GM13976 (cell line): ENCODE data around the gene LIG3.
A peak's percentile ranks its signal among the peaks of the same experiment; 100 is the strongest.

Source experiments
- DNase-seq: peaks from one replicate; pipeline ENCODE4 v3.0.0; 2012; ENCODE audit warnings: low spot score
- CTCF ChIP-seq: IDR thresholded peaks from 2 replicates; pipeline ENCODE4 v1.5.1; 2012; ENCODE audit warnings: borderline replicate concordance, mild to moderate bottlenecking; ENCODE audit not compliant: insufficient read depth; ENCODE audit errors: extremely low read depth, missing control alignments, control extremely low read depth
- in situ Hi-C: fragments of 300-500 bp; cut with MboI; formaldehyde crosslinking; loops from one replicate; pipeline ENCODE4 v1.12.0; 2022; ENCODE audit warnings: low sequenced_read_pairs, mixed read lengths, inconsistent platforms; ENCODE audit not compliant: unreplicated experiment

Gene LIG3

GRCh38 chr17:34989473-34989872, 9.2 kb downstream of the LIG3 start:
- no peak for DNase-seq
- in situ Hi-C loops = no loop called here
- no peak for TF ChIP-seq CTCF

- in situ Hi-C loops = no loop called here
- no peak for TF ChIP-seq CTCF
Measured at GRCh38 chr17:34990921-34991365, 10.6 kb downstream of the LIG3 start.

GRCh38 chr17:34991606-34992005, 11.3 kb downstream of the LIG3 start:
- no peak for DNase-seq
- TF ChIP-seq CTCF = no peak
- in situ Hi-C loops = no loop called here

More at GRCh38 chr17:34990921-34991365, 10.6 kb downstream of the LIG3 start:
- DNase-seq = peak; percentile 43

GRCh38 chr17:34993031-34993430, 12.7 kb downstream of the LIG3 start:
- in situ Hi-C loops = no loop called here
- no peak for TF ChIP-seq CTCF
- no peak for DNase-seq

- TF ChIP-seq CTCF = no peak
- DNase-seq = no peak
- in situ Hi-C loops = loop anchor here (5.0 kb wide), 1 partner anchor 121 kb away; the partner anchor contains the start of gene RAD51D
Measured at GRCh38 chr17:34996422-34997285, 16.3 kb downstream of the LIG3 start.

- DNase-seq = no peak
- in situ Hi-C loops = loop anchor here (5.0 kb wide), 1 partner anchor 120 kb away; the partner anchor contains the start of gene RAD51D
- no peak for TF ChIP-seq CTCF
Measured at GRCh38 chr17:34997355-34997862, 17.1 kb downstream of the LIG3 start.
